ENCODE results near the gene HES3.

Gene HES3

GRCh38 chr1:6279613-6280383 is 35.8 kb downstream of the HES3 start:
- no peaks in the 10 kb centered on the region for H3K4me1 ChIP-seq (ENCODE audit: control insufficient read depth, insufficient read depth, low read length, poor library complexity, severe bottlenecking)
- no peaks in the 10 kb centered on the region for H3K9me3 ChIP-seq (ENCODE audit: control insufficient read depth, low read length)
- H3K36me3 ChIP-seq (ENCODE audit: control insufficient read depth, insufficient read depth, low read length) = no peaks in the 10 kb centered on the region

DNA sequence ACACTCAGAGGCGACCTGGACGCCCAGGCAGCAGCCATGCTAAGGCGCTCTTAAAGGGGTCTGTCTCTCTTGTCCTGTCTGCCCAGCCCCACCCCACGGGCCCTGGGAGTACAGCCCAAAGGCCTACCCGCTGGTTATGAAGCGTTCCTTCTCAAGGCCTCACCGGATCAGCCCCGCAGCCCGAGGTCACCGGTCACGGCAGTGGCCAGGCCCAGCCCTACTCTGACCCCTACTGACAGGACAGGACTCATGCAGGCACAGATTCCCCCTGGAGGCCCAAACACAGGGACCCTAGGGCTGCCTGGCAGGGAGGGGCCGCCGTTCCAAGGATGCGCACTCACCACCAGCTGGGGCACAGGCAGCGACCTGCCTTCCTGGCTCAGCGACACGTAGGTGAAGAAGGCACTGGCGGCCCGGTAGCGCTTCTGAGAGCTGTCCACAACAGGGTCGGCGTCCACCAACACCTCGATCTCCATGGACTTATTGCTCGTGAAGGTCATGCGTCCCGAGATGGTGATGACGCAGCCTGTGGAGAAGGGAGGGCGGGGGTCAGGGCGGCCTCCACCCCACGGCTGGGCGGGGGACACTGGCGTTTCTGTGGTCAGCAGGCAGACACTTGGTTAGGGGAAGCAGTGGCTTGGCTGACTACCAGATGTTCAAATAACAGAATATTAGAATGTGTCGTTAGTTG is 36.9 kb downstream of the HES3 start:
- H3K36me3 ChIP-seq (ENCODE audit: control insufficient read depth, insufficient read depth, low read length) = no peaks in the 10 kb centered on the region
- H3K4me3 ChIP-seq (ENCODE audit: insufficient read depth, low read depth, low read length, poor library complexity, severe bottlenecking) = no peak overlapping the region
- no peak overlapping the region for H3K27ac ChIP-seq (ENCODE audit: insufficient read depth, low read length, poor library complexity, severe bottlenecking)

More at GRCh38 chr1:6279613-6280383, 35.8 kb downstream of the HES3 start:
- H3K27ac ChIP-seq (ENCODE audit: insufficient read depth, low read length, poor library complexity, severe bottlenecking) = no peak overlapping the region
- H3K4me3 ChIP-seq (ENCODE audit: insufficient read depth, low read depth, low read length, poor library complexity, severe bottlenecking) = no peak overlapping the region
- no peak for DNase-seq
- no peaks in the 10 kb centered on the region for H3K27me3 ChIP-seq (replicated peaks; ENCODE audit: control insufficient read depth, insufficient read depth, low read length, poor library complexity, severe bottlenecking)

GRCh38 chr1:6281511-6282402 is 37.8 kb downstream of the HES3 start:
- Histone ChIP-seq H3K9me3 (ENCODE audit: control insufficient read depth, low read length) (no peaks in the 10 kb centered on the region), H3K27me3 (replicated peaks; ENCODE audit: control insufficient read depth, insufficient read depth, low read length, poor library complexity, severe bottlenecking) (no peaks in the 10 kb centered on the region), H3K27ac (ENCODE audit: insufficient read depth, low read length, poor library complexity, severe bottlenecking) (no peak overlapping the region), H3K36me3 (ENCODE audit: control insufficient read depth, insufficient read depth, low read length) (no peaks in the 10 kb centered on the region), H3K4me3 (ENCODE audit: insufficient read depth, low read depth, low read length, poor library complexity, severe bottlenecking) (no peak overlapping the region), H3K4me1 (ENCODE audit: control insufficient read depth, insufficient read depth, low read length, poor library complexity, severe bottlenecking) (no peaks in the 10 kb centered on the region)
- no peak for DNase-seq

More for the DNA sequence above, 36.9 kb downstream of the HES3 start:
- H3K27me3 ChIP-seq (replicated peaks; ENCODE audit: control insufficient read depth, insufficient read depth, low read length, poor library complexity, severe bottlenecking) = no peaks in the 10 kb centered on the region
- H3K4me1 ChIP-seq (ENCODE audit: control insufficient read depth, insufficient read depth, low read length, poor library complexity, severe bottlenecking) = no peaks in the 10 kb centered on the region
- DNase-seq = no peak
- H3K9me3 ChIP-seq (ENCODE audit: control insufficient read depth, low read length) = no peaks in the 10 kb centered on the region

- Histone ChIP-seq H3K9me3 (ENCODE audit: control insufficient read depth, low read length) (no peaks in the 10 kb centered on the region), H3K4me1 (ENCODE audit: control insufficient read depth, insufficient read depth, low read length, poor library complexity, severe bottlenecking) (no peaks in the 10 kb centered on the region), H3K27ac (ENCODE audit: insufficient read depth, low read length, poor library complexity, severe bottlenecking) (no peak overlapping the region), H3K36me3 (ENCODE audit: control insufficient read depth, insufficient read depth, low read length) (no peaks in the 10 kb centered on the region), H3K4me3 (ENCODE audit: insufficient read depth, low read depth, low read length, poor library complexity, severe bottlenecking) (no peak overlapping the region), H3K27me3 (replicated peaks; ENCODE audit: control insufficient read depth, insufficient read depth, low read length, poor library complexity, severe bottlenecking) (no peaks in the 10 kb centered on the region)
- DNase-seq = no peak
Observed at GRCh38 chr1:6282577-6283270, 38.7 kb downstream of the HES3 start.

DNA sequence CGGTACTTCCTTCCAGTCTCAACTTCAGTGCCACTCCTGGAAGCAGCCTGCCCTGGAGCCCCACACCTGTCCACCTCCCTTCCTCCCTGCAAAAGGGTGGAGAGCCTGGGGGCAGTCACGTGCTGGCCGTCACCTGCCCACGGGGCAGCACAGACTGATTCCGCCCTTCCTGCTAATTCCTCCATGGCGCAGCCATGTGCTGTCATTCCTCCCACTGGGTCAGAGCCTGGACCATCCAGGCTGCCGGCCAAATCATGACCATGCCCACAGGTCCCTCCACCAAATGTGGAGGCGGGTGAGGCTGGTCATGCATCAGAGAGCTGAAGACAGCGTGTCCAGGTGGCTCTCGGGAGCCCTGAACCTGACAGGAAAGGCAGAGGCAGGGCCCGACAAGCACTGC is 41.4 kb downstream of the HES3 start:
- no peak overlapping the region for H3K27ac ChIP-seq (ENCODE audit: insufficient read depth, low read length, poor library complexity, severe bottlenecking)
- H3K4me1 ChIP-seq (ENCODE audit: control insufficient read depth, insufficient read depth, low read length, poor library complexity, severe bottlenecking) = no peaks in the 10 kb centered on the region
- H3K9me3 ChIP-seq (ENCODE audit: control insufficient read depth, low read length) = no peaks in the 10 kb centered on the region
- no peaks in the 10 kb centered on the region for H3K36me3 ChIP-seq (ENCODE audit: control insufficient read depth, insufficient read depth, low read length)
- H3K4me3 ChIP-seq (ENCODE audit: insufficient read depth, low read depth, low read length, poor library complexity, severe bottlenecking) = no peak overlapping the region
- DNase-seq = no peak
- H3K27me3 ChIP-seq (replicated peaks; ENCODE audit: control insufficient read depth, insufficient read depth, low read length, poor library complexity, severe bottlenecking) = no peaks in the 10 kb centered on the region

GRCh38 chr1:6286266-6286665 is 42.3 kb downstream of the HES3 start:
- H3K4me3 ChIP-seq (ENCODE audit: insufficient read depth, low read depth, low read length, poor library complexity, severe bottlenecking) = no peak overlapping the region
- DNase-seq = no peak
- no peaks in the 10 kb centered on the region for H3K36me3 ChIP-seq (ENCODE audit: control insufficient read depth, insufficient read depth, low read length)
- H3K4me1 ChIP-seq (ENCODE audit: control insufficient read depth, insufficient read depth, low read length, poor library complexity, severe bottlenecking) = no peaks in the 10 kb centered on the region
- no peaks in the 10 kb centered on the region for H3K9me3 ChIP-seq (ENCODE audit: control insufficient read depth, low read length)
- no peak overlapping the region for H3K27ac ChIP-seq (ENCODE audit: insufficient read depth, low read length, poor library complexity, severe bottlenecking)
- H3K27me3 ChIP-seq (replicated peaks; ENCODE audit: control insufficient read depth, insufficient read depth, low read length, poor library complexity, severe bottlenecking) = no peaks in the 10 kb centered on the region

GRCh38 chr1:6287029-6287428 is 43.0 kb downstream of the HES3 start:
- no peaks in the 10 kb centered on the region for H3K9me3 ChIP-seq (ENCODE audit: control insufficient read depth, low read length)
- no peaks in the 10 kb centered on the region for H3K4me1 ChIP-seq (ENCODE audit: control insufficient read depth, insufficient read depth, low read length, poor library complexity, severe bottlenecking)
- no peak for DNase-seq
- H3K4me3 ChIP-seq (ENCODE audit: insufficient read depth, low read depth, low read length, poor library complexity, severe bottlenecking) = no peak overlapping the region
- H3K27ac ChIP-seq (ENCODE audit: insufficient read depth, low read length, poor library complexity, severe bottlenecking) = no peak overlapping the region
- H3K36me3 ChIP-seq (ENCODE audit: control insufficient read depth, insufficient read depth, low read length) = no peaks in the 10 kb centered on the region
- no peaks in the 10 kb centered on the region for H3K27me3 ChIP-seq (replicated peaks; ENCODE audit: control insufficient read depth, insufficient read depth, low read length, poor library complexity, severe bottlenecking)

DNA sequence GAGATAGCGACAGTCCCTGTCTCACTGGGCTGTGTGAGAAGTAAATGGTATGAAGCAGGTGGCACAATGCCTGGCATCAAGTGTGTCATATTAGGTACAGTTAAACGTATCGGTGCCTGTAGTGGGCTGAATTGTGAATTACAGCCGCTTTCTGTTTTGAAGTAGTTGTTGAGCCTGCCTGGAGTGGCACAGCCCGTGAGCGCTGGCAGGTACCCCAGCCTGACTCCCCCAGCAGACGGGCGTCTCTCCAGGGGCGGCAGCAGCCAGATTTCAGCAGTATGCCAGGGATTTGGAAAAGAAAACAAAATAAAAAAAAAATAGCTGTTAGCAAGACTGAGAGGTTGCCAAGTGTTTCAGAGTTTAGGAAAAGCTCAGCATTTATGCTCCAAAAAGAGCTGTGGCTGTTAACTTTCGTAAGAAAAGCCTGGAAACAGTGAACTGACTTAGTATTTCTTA is 43.5 kb downstream of the HES3 start:
- Histone ChIP-seq H3K36me3 (ENCODE audit: control insufficient read depth, insufficient read depth, low read length) (no peaks in the 10 kb centered on the region), H3K4me3 (ENCODE audit: insufficient read depth, low read depth, low read length, poor library complexity, severe bottlenecking) (no peak overlapping the region), H3K4me1 (ENCODE audit: control insufficient read depth, insufficient read depth, low read length, poor library complexity, severe bottlenecking) (no peaks in the 10 kb centered on the region), H3K27me3 (replicated peaks; ENCODE audit: control insufficient read depth, insufficient read depth, low read length, poor library complexity, severe bottlenecking) (no peaks in the 10 kb centered on the region), H3K27ac (ENCODE audit: insufficient read depth, low read length, poor library complexity, severe bottlenecking) (no peak overlapping the region), H3K9me3 (ENCODE audit: control insufficient read depth, low read length) (no peaks in the 10 kb centered on the region)
- DNase-seq = no peak

DNA sequence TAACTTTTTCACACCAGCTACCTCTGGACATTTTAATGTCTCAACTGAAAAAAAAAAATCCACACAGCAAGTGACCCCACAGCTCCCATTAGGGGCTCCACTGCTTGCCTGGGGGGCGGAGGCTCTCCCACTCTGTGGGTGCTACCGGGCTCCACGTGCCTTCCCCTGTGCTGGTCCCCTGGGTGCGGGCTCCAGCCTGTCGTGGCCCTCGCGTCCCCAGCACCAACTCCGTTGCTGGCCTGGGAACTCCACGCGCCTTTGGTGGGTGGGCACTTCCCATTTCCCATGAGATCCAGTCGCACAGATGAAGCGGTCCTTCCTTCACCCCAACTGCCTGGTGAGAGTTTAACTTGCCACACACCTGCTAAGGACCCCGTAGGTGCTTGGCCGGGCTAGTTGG is 44.0 kb downstream of the HES3 start:
- DNase-seq = no peak
- Histone ChIP-seq H3K4me1 (ENCODE audit: control insufficient read depth, insufficient read depth, low read length, poor library complexity, severe bottlenecking) (no peaks in the 10 kb centered on the region), H3K9me3 (ENCODE audit: control insufficient read depth, low read length) (no peaks in the 10 kb centered on the region), H3K27ac (ENCODE audit: insufficient read depth, low read length, poor library complexity, severe bottlenecking) (no peak overlapping the region), H3K36me3 (ENCODE audit: control insufficient read depth, insufficient read depth, low read length) (no peaks in the 10 kb centered on the region), H3K4me3 (ENCODE audit: insufficient read depth, low read depth, low read length, poor library complexity, severe bottlenecking) (no peak overlapping the region), H3K27me3 (replicated peaks; ENCODE audit: control insufficient read depth, insufficient read depth, low read length, poor library complexity, severe bottlenecking) (no peaks in the 10 kb centered on the region)
